Stimulated activated CD8-positive, alpha-beta memory T cell treated with anti-CD3 and anti-CD28 coated beads, Interleukin-7, amount 100 ng/mL, for 24 hours (primary cell): ENCODE results near the gene DPP6.

ENCODE experiments used
- DNase-seq: peaks from one replicate; pipeline ENCODE4 v3.0.0-alpha.2; 2020; ENCODE audit warnings: low read depth

Gene DPP6

DNA sequence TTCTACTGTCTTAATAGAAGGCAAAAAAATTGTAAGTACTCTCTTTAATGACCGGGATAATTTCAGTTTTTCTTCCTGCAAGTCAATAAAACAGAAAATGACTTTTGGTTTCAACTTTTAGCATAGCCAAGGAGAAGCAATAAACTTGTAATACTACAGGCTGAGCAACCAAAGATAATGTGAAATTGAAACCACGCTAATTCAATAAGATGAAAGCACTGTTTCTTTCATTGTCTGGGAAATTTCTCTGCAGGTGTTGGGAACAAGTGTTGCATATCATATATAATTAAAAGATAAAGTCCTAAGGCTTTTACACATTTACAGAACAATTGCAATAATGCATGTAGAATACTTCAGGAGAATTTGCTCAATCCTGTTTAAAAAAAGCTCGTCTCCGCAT lies 488.4 kb downstream of the DPP6 start:
- no peak for DNase-seq

DNA sequence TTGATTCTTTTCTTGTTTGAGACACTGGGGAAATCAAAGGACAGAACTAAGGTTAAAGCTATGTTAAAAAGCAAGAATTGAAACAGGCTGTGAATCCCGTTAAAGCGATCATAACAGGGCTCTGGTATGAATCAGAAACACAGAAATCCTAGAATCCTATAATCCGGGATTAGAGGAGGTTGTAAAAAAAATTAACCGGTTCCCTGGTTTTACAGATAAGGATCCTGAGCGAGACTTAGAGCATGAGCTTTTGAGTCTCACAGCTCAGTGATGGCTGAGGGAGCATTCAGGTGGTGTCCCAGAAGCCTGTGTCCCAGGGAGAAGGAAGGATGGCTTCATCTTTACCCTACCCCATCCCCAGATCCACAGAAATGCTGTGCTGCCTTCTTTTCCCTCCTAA lies 489.4 kb downstream of the DPP6 start:
- DNase-seq, result no peak

DNA sequence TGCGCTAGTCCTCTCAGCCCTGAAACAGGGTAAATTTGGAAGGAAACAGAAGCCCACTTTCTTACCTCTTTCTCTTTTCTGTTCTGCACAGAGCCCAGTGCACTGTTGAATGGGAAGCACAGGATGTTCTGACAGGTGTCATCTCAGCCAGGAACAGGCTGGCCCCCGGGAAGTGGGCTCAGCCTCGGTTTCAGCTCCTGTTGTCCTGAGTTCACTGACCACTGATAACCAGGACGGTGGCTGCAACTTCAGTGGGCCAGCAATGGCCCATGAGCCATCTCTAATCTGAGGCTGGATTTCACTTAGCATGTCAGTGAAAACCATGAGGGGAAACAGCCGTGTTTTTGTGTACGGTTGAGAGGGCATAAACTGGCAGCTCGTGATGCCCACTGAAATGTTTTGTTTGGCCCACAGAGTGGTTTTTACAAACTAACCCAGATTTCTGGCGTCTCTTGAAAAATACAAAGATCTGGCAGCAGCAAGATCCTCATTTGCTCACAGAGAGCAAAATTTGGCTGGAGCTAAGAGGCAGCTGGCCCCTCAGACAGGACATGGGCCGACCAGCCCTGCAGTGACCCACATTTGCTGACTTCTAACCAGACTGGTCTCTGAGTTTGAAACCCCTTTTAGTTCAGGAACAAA lies 494.9 kb downstream of the DPP6 start:
- DNase-seq, result no peak

DNA sequence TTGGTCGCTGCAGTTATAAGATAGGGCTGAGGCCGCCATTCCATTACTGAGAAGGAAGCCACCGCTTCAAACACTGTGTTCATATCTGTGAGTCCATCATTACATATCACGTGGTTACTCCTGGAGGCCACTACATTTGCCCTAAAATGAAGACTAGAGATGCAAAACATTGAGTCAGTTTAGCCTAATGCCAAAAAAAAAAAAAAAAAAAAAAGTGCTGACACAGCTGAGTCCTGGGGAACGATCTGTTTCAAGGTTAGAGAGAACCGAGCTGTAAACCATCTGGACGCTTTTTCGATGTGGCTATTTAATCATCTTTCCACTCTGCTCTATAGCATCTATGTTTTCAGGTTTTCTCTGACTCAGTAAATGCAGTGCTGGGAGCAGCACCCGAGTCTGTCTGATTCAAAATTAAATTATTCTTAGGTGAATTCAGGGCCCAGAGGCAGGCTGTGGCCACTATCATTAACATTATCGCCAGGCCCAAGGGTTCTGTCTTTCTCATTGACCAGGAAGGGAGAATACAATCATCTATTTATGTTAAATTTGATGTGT lies 501.6 kb downstream of the DPP6 start:
- DNase-seq, result no peak

DNA sequence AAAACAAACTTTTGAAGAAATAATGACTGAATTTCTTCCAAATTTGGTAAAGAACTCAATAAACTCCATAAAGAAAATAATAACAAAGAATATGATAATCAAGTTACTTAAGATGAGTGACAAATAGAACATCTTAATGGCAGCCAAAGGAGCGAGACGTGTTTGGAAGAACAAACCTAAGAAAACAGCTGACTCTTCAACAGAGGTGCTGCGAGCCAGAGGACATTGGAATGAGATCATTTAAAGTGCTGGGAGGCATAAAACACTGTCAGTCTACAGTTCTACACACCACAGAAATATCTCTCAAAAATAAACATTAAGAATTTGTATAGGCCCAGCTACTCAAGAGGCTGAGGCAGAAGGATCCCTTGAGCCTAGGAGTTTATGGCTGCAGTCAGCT lies 507.3 kb downstream of the DPP6 start:
- DNase-seq, result no peak

DNA sequence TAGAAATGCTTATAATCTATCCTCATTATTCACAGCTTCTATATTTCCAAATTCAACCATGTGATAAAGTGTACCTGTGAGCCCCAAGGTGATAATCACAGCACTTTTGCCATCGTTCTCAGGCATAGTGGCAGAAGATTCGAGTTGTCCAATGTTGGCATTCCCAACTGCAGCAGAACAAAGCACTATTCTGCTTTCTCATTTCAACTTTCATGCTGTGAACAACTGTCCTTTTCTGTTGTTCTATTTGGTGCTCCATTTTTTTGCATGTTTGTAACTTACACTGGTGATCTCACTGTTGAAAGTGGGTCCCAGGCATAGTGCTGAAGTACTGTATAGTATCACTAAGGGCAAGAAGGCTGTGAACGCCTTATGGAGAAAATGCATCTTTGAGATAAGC lies 512.5 kb downstream of the DPP6 start:
- DNase-seq, result no peak

DNA sequence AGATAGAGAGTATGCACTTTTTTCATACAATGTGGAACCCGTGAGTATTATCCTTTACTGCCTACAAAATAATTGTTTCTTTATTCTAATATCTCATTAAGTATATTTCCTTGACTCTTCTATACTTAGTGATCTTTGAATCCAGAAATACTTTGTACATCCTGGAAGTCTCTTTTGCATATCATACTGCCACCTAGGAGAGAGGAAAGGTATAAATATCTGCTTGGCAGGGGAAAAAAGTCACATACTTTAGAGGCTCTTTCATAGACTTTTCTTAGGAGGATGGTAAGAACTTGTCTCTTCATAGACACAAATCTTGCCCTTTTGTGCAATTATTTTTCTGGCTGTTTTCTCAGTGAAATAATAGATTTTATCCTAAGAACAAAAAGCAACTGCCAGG lies 514.7 kb downstream of the DPP6 start:
- no peak for DNase-seq

DNA sequence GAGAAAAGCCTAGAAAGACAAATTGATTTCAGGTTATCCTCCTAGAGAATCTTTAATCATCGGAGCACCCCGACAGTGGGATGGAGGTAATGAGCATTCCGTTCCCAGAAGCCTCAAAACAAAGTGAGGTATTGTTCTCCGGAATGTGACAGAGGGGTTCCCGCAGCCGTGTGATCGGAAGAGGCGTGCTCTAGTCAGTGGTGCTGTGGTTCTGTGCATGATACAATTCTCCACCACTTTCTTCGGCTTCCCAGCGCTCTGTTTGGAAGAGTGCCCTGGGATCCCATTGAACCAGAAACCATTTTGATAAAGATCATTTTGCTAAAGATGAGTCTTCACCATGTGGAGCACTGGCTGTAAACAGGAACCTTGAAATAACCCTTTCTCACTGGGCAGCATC lies 516.1 kb downstream of the DPP6 start:
- DNase-seq, result no peak

DNA sequence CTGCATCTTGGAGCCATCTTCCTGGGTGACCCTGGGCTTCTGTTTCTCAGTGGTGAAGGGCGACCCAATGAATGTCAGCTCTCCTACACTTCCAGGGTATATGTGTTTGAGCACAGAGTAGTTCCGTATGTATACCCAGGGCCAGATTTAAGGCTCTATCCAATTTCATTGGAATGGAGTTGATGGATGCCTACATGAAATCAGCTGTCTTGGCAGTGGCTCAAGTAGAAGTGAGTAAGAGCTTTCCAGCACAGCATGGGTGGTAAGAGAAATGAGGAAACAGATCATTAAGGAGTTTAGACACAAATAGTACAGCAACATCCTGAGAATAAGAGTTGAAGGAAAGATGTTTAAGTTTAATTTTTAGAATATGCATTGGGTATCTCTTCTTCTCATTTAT lies 517.7 kb downstream of the DPP6 start:
- DNase-seq, result no peak

DNA sequence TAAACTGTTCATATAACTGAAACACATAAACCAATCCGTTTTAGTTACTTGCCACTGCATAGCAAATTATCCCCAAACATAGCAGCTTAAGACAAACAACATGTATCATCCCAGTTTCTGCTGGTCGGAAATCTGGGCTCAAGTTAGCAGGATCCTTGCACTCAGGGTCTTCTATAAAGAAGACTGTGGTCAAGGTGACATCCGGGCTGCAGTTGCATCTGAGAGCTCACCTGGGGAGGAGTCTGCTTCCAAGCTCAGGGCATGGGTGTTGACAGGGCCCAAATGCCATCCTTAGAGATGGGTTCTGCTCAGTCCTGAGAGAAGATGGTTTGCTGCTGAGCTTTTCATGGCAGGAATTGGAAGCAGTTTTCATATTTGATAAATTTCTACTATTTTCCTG lies 519.6 kb downstream of the DPP6 start:
- no peak for DNase-seq

DNA sequence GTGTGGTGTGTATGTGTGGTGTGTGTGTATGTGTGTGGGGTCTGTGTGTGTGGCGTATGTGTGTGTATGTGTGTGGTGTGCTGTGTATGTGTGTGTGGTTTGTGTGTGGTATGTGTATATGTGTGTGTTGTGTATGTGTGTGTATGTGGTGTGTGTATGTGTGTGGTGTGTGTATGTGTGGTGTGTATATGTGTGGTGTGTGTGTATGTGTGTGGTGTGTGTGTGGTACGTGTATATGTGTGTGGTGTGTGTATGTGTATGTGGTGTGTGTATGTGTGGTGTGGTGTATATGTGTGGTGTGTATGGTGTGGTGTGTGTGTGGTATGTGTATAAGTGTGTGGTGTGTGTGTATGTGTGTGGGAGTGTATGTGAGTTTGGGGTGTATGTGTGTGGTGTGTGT lies 522.0 kb downstream of the DPP6 start:
- no peak for DNase-seq

DNA sequence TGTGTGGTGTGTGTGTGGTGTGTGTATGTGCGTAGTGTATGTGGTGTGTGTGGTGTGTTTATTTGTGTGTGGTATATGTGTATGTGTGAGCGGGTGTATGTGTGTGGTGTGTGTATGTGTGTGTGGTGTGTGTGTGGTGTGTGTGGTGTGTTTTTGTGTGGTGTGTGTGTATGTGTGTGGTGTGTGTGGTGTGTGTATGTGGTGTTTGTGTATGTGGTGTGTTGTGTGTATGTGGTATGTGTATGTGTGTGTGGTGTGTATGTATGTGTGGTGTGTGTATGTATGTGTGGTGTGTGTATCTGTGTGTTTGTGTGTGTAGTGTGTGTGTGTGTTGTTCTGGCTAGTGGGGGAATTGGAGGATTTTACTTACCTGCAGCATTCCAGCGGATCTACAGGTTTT lies 523.3 kb downstream of the DPP6 start:
- no peak for DNase-seq

DNA sequence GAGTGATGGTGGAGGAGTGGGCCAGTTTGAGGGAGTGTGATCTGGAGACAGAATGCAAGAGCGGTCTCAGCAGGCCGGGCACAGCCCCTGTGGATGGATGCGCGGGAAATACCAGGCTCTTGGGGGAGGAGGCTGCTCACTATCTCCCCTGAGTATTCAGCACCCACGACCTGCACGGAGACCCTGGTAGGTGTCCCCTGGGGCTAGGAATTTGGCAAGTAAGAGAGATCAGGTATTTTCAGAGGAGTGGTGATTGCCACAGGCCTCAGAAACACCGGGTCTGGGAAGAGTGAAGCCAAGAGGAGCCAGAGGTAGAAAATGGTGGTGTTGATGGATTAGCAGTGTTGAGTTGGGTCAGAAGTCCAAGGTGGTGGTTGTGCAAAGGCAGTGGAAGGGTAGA lies 524.4 kb downstream of the DPP6 start:
- no peak for DNase-seq

DNA sequence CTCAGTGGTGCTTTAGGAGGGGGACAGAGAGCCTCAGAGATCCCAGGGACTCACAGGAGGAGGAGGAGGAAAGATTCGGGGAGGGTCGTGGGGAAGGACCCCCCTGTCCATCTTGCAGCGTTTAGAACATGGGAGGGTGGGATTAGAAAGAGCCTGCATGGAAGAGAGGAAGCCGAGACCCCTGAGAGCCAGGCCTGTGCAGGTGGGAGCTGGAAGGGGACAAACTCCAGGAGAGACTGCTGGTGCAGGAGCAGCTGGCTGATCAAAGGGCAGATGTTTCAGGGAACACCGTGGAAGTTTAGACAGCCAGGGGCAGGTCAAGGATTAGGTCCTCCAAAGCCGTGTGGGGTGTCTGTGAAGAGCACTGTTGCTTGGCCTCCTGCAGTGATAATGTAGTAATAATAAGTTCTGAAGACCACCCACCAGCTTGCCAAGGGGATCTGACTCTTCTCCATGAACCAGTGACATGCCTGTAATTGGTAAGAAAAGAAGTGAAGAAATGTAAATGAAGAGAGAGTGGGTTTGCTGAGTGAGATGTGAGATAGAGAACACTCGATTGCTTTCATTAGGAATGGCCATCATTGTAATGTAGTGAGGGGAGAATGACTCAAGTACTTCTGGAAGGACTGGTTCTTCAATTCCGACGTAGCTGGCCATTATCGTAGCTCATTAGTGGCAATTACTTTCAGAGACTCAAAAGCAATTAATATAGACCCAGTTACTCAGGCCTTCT lies 525.1 kb downstream of the DPP6 start:
- no peak for DNase-seq

DNA sequence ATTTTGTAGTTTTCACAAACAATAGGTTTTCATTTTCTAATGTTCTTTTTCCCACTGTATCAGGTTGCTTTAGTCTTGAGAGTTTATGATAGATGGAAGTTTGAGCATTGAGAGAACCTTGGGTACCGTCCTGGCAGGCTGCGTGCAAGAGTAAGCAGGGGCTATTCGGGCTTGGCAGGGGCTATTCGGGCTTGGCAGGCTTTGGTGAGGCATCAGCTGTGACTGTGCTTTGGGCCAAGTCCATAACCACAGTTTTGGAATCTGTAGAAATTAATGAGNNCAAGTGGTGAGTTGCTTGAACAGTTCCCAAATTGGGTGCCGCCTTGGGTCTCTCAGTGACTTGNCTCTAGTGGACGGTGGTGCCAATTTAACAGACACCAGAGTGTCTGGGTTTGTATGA lies 526.1 kb downstream of the DPP6 start:
- DNase-seq, result no peak

DNA sequence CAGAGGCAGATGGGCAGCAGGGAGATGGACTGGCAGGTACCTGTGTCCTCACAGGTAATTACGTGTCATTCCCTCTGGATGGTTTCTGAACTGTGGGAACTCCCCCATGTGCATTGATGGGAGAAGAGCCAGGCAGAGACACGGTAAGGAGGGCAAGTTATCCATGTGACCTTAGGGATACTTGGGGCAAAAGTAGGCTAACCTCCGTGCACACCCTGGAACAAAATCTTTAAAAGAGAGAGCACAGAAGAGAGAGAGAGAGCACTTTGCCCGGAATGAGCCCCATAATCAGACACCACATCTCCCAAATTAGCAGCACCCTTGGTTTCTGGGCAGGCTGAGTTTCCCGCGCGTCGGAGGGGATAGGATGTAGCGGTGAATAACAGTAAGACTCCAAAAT lies 527.5 kb downstream of the DPP6 start:
- no peak for DNase-seq

DNA sequence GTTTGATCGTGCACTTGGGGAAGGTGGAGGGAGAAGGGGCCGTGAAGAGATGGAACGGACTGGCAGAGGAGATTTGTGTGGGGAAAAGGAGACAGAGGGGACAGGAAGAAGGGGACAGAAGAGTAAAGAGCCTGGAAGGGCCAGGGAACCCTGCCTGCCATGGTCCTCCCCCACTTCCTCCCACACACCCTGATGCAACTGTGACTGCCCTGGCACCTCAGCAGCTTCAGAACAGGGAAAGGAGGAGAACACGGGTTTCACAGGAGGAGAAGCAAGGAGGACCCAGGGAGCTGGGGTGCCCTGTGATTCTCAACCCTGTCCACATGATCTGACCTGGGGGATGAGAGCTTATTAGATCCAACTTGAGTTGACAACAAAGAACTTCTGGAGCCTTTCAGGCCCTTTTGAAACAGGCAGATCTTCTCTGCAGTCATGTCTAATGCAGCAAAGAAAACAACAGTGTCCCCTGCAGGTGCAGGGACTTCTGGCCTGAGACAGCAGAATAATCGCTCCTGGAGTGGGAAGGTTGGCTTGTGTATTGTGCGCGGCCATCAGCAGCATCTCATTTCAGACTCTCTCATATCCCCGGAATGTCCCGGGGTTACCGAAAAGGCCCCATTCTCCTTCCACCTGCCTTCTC lies 529.2 kb downstream of the DPP6 start:
- DNase-seq, result no peak

DNA sequence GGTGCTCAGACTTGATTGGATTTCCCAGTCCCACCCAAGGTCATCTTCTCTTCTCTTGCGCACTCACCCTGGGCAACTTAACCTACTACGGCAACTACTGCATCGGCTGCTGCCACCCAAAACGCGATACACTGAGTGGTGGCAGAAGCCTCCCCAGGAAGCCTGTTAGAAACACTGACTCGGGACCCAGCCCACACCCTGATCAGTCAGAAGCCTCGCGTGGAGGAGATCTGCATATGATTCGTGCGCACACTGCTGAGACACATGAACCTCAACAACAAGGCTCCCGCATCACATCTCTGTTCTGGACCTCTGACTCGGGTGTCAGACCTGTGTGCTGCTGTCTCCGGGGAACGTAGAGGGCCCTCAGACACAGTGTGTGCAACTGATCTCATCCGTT lies 531.3 kb downstream of the DPP6 start:
- no peak for DNase-seq

DNA sequence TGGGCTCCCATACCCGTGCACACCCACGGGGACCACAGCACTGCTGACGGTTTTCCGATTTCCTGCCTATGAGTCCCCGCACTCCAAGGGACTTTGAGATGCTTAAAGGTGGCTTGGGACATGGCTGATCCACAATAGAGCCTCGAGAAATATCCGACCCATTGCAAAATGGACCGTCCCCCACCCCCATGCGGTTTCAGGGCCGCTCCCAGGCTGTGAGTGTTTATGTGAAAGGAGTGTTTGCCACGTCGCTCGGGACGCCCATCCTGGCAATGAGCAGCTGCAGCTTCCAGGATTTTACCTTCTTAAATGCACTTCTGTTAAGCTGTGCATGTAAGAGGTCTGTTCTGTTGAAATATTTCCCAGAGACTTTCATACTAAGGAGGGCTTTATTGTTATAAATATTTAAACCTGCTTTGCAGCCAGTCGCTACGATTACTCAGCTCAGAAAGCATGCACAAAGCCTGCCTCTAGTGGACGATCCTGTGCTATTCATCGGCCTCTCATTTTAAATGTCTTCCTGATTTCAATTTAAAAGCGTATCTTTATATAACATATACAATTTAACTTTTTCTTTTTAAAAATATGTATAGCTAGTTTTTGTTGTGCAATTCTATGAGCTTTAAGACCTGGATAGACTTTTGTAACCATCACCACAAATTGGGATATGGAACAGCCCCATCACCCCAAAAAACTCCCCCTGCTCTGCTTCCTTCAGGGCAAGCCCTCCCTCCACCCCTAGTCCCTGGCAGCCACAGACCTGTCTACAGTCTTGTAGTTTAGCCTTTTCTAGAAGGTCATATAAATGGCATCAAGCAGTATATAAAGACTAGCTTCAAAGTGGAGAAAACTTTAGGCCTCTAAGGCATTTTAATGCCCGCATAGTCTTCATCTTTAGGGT lies 532.4 kb downstream of the DPP6 start:
- no peak for DNase-seq

DNA sequence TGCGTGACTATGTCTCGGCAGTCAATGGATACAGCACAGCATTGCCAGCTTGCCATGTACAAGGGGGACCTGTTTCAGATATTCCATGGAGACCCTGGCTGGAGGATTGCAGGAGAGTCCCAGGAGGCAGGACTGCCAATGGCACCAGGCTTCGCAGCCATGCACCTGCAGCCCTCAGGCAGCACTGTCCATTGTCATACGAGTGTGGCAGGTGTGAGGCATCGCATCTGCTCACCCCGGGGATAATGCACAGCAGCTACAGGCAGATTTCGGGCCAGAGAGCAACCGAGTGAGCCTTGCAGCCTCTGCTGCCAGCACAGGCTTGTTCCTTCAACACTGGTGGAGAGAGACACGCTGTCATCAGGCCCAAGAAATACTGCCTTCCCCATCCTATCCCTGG lies 535.6 kb downstream of the DPP6 start:
- DNase-seq, result no peak

DNA sequence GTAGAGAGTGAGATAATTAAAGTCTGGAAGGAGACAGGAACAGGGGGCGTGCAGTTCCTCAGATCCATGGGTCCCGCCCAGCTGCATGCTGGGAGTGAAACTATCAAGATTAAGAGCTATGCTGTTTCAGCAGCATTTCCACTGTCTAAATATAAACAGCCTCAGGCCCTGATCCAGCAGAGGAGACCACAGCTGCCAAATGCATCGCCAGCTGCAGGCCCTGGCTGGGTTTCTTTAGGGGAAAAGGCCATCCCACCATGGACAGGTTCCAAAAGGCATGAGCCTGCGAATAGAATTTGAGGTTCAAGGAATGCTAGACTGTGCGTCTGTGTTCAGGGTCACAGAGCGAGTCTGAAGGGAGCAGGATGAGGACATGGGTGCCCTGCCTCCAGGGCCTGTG lies 539.3 kb downstream of the DPP6 start:
- no peak for DNase-seq

DNA sequence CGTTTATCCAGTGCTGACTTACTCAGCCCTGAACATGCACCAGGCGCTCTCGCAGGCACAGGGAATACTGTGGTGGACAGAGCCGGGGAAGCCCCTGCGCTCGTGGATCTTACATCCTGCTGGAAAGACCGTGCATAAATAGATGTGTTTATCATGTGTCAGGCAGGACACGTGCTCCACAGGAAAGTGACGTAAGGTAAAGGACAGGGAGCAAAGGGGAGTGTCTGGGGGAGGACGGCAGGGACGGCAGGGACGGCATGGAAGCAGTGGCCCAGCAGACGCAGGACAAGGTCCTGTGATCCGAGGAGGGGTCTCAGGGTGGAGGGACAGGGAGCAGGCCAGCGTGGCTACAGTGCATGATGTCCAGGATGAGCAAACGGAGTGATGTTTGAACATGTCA lies 540.2 kb downstream of the DPP6 start:
- no peak for DNase-seq
